Hepatocyte (in vitro differentiated cells): Measurements from ENCODE around the gene GOLGA3. TPM values are rescaled to one million over a fixed set of nuclear protein-coding genes. Genes with fewer than 3 reads are reported as not detected.
A peak's percentile ranks its signal among the peaks of the same experiment; 100 is the strongest.

Source experiments
- DNase-seq: peaks from one replicate; pipeline ENCODE4 v3.0.0-alpha.2; 2016; ENCODE audit warnings: low spot score
- H2AFZ ChIP-seq: fragments of 200-600 bp; sonication (generic); 2 replicates; pipeline ENCODE4 v1.6.0; 2016; ENCODE audit warnings: antibody characterized with exemption, mild to moderate bottlenecking
- H3K27ac ChIP-seq: fragments of 200-600 bp; sonication (generic); 2 replicates; pipeline ENCODE4 v1.5.1; 2016; ENCODE audit warnings: mild to moderate bottlenecking
- H3K27me3 ChIP-seq: fragments of 200-600 bp; sonication (generic); 2 replicates; pipeline ENCODE4 v1.6.1; 2016
- H3K36me3 ChIP-seq: fragments of 200-600 bp; sonication (generic); replicated peaks from 2 replicates; pipeline ENCODE4 v1.5.1; 2016; ENCODE audit warnings: low read depth; ENCODE audit not compliant: insufficient read depth
- H3K4me1 ChIP-seq: fragments of 200-600 bp; sonication (generic); 2 replicates; pipeline ENCODE4 v1.5.1; 2016; ENCODE audit warnings: mild to moderate bottlenecking, moderate library complexity; ENCODE audit not compliant: insufficient read depth
- H3K4me2 ChIP-seq: fragments of 200-600 bp; sonication (generic); 2 replicates; pipeline ENCODE4 v1.6.0; 2016
- H3K4me3 ChIP-seq: fragments of 200-600 bp; sonication (generic); 2 replicates; pipeline ENCODE4 v1.5.1; 2016; ENCODE audit warnings: mild to moderate bottlenecking
- H3K79me2 ChIP-seq: fragments of 200-600 bp; sonication (generic); 2 replicates; pipeline ENCODE4 v1.6.0; 2017; ENCODE audit warnings: mild to moderate bottlenecking
- H3K9me2 ChIP-seq: fragments of 200-600 bp; sonication (generic); replicated peaks from 2 replicates; pipeline ENCODE4 v1.6.0; 2017; ENCODE audit warnings: mild to moderate bottlenecking; ENCODE audit not compliant: insufficient read depth
- H3K9me3 ChIP-seq: fragments of 200-600 bp; sonication (generic); 2 replicates; pipeline ENCODE4 v1.5.1; 2016; ENCODE audit warnings: low read depth, mild to moderate bottlenecking
- H4K20me1 ChIP-seq: fragments of 200-600 bp; sonication (generic); 2 replicates; pipeline ENCODE4 v1.6.0; 2016; ENCODE audit warnings: mild to moderate bottlenecking; ENCODE audit not compliant: insufficient read depth, poor library complexity, severe bottlenecking
- EZH2 ChIP-seq: fragments of 200-600 bp; sonication (generic); IDR thresholded peaks from 2 replicates; pipeline ENCODE4 v1.6.1; 2016; ENCODE audit warnings: antibody characterized with exemption, mild to moderate bottlenecking, borderline replicate concordance
- EZH2phosphoT487 ChIP-seq: fragments of 200-600 bp; sonication (generic); IDR thresholded peaks from one replicate; pipeline ENCODE4 v1.6.1; 2018; ENCODE audit warnings: antibody characterized with exemption, mild to moderate bottlenecking, low read depth, moderate library complexity; ENCODE audit not compliant: unreplicated experiment, severe bottlenecking
- WGBS: methylation state at CpG from one replicate; pipeline ENCODE4 v1.1.6; 2016; ENCODE audit warnings: low lambda C conversion rate; ENCODE audit errors: missing lambda C conversion rate; 5-methylcytosine and 5-hydroxymethylcytosine counted together
- polyA plus RNA-seq: library from polyadenylated mRNA; unstranded; fragments of >200 nt; fragmentation: Nextera tagmentation; extraction: Ambion mirVana; gene quantifications from 2 replicates; pipeline ENCODE4 v1.2.1, GENCODE V29; 2016
- total RNA-seq: library from RNA; depleted of rRNA; stranded (reverse); fragments of >200 nt; gene quantifications from 2 replicates; pipeline ENCODE4 v1.2.3, GENCODE V29; 2014
- TF ChIP-seq, protein P1 (sequence below): fragments of 200-600 bp; sonication (generic); IDR thresholded peaks from 2 replicates; pipeline ENCODE4 v1.5.1; 2016; ENCODE audit warnings: antibody characterized with exemption, mild to moderate bottlenecking; ENCODE audit not compliant: poor library complexity

The GOLGA3 gene
- total and polyA plus RNA-seq, 2 experiments from 2014 or later, result 26.2 to 67.6 TPM

DNA sequence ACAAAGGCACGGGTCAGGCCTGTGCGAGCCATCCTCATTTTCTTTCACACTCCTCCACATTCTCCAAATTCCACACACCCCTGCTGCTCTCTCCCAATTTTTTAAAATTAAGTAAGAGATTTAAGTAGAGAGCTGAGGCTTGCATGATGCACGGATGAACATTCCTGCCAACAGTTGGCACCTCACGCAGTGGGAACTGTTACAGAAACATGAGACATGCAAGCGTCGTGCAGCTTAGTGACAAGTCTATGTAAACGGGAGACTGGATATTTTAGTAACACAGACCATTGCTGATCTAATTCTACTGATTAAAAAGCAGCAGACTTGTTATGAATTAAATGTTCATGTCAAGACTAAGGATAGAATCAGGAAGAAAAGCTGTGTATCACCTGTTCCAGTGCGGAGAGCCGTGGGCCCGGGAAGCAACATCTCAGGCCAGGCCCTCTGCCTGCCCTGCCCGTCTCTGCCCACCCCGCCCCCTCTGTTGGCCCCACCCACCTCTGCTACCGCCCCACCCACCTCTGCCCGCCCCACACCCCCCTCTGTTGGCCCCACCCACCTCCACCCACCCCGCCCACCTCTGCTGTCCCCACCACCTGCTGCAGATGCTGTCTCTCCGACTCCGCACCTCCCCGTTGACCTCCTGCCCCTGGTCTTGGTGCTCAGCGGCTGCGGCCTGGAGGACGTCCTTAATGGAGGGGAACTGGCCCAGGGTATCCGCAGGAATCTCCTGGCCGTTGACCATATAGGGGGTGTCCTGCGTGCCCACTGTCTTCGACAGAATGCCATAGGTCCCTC is 21.2 kb downstream of the GOLGA3 start:
- WGBS, result 95% methylated on average over 17 of the region's 25 CpGs
- TF ChIP-seq EZH2 (no peak), EZH2phosphoT487 (no peak)
- TF ChIP-seq, protein P1, sequence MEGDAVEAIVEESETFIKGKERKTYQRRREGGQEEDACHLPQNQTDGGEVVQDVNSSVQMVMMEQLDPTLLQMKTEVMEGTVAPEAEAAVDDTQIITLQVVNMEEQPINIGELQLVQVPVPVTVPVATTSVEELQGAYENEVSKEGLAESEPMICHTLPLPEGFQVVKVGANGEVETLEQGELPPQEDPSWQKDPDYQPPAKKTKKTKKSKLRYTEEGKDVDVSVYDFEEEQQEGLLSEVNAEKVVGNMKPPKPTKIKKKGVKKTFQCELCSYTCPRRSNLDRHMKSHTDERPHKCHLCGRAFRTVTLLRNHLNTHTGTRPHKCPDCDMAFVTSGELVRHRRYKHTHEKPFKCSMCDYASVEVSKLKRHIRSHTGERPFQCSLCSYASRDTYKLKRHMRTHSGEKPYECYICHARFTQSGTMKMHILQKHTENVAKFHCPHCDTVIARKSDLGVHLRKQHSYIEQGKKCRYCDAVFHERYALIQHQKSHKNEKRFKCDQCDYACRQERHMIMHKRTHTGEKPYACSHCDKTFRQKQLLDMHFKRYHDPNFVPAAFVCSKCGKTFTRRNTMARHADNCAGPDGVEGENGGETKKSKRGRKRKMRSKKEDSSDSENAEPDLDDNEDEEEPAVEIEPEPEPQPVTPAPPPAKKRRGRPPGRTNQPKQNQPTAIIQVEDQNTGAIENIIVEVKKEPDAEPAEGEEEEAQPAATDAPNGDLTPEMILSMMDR, result no peak
- Histone ChIP-seq H3K4me2 (no peak overlapping the region), H3K9me2 (no peaks in the 10 kb centered on the region), H2AFZ (no peak overlapping the region), H3K4me1 (no peaks in the 10 kb centered on the region), H3K9me3 (no peaks in the 10 kb centered on the region), H3K36me3 (no peaks in the 10 kb centered on the region), H3K27me3 (no peaks in the 10 kb centered on the region), H4K20me1 (peaks cover 37% of the 10 kb centered on the region), H3K79me2 (peaks cover 35% of the 10 kb centered on the region), H3K27ac (no peak overlapping the region), H3K4me3 (no peak overlapping the region)
- no peak for DNase-seq

DNA sequence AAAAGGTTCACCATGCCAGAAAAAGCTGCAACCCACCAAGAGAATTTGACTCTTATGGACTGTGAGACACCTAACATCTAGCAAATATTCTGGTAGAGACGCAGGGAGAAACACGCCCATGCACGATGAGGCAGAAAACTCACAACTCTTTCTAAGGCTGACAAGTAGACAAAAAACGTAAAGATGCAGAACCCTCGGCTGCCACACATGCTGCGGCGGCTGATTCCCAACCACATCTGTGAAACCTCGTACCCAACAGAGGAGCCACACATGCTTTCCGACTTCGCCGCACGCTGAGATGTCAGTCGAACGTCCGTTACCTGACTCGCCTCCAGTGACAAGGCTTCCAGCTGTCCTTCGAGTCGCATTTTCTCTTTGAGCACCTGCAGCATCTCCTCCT is 21.8 kb downstream of the GOLGA3 start:
- no peaks in the 10 kb centered on the region for H3K36me3 ChIP-seq
- 96% methylated on average over 18 of the region's 18 CpGs for WGBS
- peaks cover 33% of the 10 kb centered on the region for H3K79me2 ChIP-seq
- no peaks in the 10 kb centered on the region for H3K9me3 ChIP-seq
- H3K27ac ChIP-seq, result no peak overlapping the region
- TF ChIP-seq EZH2phosphoT487 (no peak), EZH2 (no peak)
- TF ChIP-seq, protein P1, result no peak
- no peaks in the 10 kb centered on the region for H3K27me3 ChIP-seq
- H3K4me3 ChIP-seq, result no peak overlapping the region
- H3K4me1 ChIP-seq, result no peaks in the 10 kb centered on the region
- H2AFZ ChIP-seq, result no peak overlapping the region
- peaks cover 37% of the 10 kb centered on the region for H4K20me1 ChIP-seq
- no peak for DNase-seq
- H3K4me2 ChIP-seq, result no peak overlapping the region
- no peaks in the 10 kb centered on the region for H3K9me2 ChIP-seq

DNA sequence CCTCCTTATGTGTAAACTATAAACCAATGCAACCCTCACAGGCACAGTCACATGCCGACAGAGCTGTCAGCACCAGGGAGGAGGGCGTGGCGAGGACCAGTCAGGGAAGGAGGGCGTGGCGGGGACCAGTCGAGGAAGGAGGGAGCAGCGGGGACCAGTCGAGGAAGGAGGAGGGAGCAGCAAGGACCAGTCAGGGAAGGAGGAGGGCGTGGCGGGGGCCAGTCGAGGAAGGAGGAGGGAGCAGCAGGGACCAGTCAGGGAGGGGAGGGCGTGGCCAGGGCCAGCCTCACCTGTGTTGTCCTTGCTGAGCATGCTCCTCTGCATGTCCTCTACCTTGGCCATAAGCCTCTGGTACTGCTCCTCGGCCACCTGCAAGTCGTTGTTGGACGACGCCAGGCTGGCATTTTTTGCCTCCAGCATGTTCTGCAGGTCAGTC is 24.2 kb downstream of the GOLGA3 start:
- Histone ChIP-seq H3K9me3 (no peaks in the 10 kb centered on the region), H3K9me2 (no peaks in the 10 kb centered on the region), H3K4me2 (no peak overlapping the region), H4K20me1 (peaks cover 37% of the 10 kb centered on the region), H3K27me3 (no peaks in the 10 kb centered on the region), H3K27ac (no peak overlapping the region), H3K36me3 (no peaks in the 10 kb centered on the region), H3K4me1 (no peaks in the 10 kb centered on the region), H3K79me2 (peaks cover 24% of the 10 kb centered on the region), H2AFZ (no peak overlapping the region), H3K4me3 (no peak overlapping the region)
- peak; percentile 34 for DNase-seq
- 92% methylated on average over 8 of the region's 16 CpGs for WGBS
- TF ChIP-seq EZH2phosphoT487 (no peak), EZH2 (no peak)
- TF ChIP-seq, protein P1, result no peak
